GM20000 (cell line): Measurements from ENCODE around the gene ADM5.

ENCODE experiments used
- DNase-seq: peaks from one replicate; pipeline ENCODE4 v3.0.0; 2012; ENCODE audit warnings: low spot score
- TF ChIP-seq, protein P1 (sequence below): IDR thresholded peaks from 2 replicates; pipeline ENCODE4 v1.5.1; 2012; ENCODE audit warnings: mild to moderate bottlenecking, control low read depth; ENCODE audit errors: extremely low read depth, missing control alignments

ADM5 gene

DNA sequence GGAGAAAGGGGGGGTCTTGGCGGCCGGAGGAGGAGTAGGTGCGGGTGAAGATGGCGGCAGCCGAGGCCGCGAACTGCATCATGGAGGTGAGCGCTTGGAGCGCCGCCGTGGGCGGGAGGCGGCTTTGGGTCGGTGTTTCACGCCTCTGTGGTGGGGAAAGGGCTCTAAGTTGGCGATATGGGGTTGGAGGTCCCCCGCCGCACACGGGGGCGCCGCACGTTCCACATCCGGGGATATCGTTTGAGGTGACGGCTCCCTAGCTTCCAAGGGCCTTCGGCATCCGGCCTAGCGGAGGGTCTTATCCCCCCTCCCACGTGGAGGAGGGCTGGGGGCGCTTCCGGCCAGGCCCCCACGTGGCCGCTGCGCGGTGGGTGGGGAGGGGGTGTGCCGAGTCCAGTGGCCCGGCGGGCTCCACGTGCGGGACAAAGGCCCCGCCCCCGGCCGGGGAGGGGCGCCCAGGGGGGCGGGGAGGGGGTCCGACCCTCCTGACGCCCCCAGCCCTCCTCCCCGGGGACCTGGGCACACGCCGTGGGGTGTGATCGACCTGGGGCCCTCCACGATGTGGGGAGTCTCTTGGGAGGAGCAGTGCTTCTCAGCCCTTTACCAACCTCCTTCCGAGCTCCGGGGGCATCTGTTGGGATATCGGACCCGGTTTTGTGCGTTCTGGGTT lies 12.0 kb upstream of the ADM5 start, which contains the start of gene PRMT1:
Gene PRMT1, plus strand, starts transcription at position 41 of the 670 bp plus-strand sequence. Its CDS starts 10 bp downstream, at position 51.
- TF ChIP-seq, protein P1, sequence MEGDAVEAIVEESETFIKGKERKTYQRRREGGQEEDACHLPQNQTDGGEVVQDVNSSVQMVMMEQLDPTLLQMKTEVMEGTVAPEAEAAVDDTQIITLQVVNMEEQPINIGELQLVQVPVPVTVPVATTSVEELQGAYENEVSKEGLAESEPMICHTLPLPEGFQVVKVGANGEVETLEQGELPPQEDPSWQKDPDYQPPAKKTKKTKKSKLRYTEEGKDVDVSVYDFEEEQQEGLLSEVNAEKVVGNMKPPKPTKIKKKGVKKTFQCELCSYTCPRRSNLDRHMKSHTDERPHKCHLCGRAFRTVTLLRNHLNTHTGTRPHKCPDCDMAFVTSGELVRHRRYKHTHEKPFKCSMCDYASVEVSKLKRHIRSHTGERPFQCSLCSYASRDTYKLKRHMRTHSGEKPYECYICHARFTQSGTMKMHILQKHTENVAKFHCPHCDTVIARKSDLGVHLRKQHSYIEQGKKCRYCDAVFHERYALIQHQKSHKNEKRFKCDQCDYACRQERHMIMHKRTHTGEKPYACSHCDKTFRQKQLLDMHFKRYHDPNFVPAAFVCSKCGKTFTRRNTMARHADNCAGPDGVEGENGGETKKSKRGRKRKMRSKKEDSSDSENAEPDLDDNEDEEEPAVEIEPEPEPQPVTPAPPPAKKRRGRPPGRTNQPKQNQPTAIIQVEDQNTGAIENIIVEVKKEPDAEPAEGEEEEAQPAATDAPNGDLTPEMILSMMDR: no peak
- no peak for DNase-seq

- DNase-seq: peak; percentile 81
- TF ChIP-seq, protein P1: peak; percentile 42
These were observed 11.3 kb upstream of the ADM5 start for GRCh38 chr19:49677901-49678674.

GRCh38 chr19:49678985-49679770 lies 10.2 kb upstream of the ADM5 start:
- no peak for DNase-seq
- TF ChIP-seq, protein P1: no peak

DNA sequence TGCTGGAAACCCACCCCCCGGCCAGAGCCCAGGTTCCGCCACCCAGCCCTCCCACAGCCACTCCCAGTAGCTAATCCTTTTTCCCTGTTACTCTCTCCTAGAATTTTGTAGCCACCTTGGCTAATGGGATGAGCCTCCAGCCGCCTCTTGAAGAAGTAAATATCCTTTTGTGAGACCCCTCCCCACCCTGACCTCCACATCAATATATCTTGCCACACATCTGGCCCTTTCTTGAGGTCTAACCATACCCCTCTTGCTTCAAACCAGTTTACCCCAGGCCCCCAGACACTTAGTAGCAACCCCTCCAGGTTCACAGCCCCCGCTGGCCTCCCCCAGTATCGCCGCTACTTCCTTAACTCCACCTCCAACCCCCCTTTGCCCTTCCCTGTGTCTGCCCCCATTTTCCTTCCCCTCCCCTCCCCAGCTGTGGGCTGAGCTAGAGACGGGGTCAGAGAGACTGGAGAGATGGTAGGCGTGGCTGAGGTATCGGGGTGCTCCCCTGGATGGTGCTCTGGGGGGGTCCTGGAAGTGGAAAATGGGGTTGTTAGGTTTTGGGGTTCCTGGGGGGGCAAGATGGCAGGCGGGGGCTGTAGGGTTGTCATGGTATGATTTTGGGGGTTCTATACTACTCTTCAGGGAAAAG lies 9.5 kb upstream of the ADM5 start:
- TF ChIP-seq, protein P1: no peak
- DNase-seq: no peak

DNA sequence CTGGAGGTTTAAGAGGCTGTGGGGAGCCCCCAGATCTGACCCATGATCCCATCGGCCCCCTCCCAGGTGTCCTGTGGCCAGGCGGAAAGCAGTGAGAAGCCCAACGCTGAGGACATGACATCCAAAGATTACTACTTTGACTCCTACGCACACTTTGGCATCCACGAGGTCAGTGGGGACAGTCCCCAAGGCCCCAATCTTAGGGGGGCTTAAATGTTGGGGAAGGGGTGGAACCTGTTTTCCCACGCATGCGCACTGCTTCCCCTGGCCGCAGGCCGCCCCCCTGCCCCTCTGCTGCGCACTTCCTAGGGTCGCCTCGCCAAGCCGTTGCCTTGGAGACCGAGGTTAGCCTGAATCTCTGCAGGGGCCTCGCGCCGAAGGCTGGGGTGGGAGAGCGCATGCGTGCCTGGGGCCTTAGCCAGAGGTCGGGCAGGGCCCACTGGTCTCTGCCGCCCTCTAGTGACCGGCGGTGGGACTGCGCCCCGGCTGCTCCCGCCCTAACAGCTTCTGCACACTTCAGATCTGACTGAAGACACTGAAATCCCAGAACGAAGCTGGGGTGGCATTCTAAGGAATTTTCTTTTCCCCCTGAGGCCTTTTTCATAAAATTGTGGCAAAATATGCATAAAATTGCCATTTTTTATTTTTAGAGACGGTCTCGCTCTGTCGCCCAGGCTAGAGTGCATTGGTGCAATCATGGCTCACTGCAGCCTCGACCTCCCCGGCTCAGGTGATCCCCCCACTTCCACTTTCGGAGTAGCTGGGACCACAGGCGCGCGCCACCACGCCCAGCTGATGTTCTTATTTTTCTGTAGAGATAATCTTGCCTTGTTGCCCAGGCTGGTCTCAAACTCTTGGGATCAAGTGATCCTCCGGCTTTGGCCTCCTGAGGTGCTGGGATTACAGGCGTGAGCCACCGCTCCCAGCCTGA lies 8.7 kb upstream of the ADM5 start:
- DNase-seq: peak; percentile 96

DNA sequence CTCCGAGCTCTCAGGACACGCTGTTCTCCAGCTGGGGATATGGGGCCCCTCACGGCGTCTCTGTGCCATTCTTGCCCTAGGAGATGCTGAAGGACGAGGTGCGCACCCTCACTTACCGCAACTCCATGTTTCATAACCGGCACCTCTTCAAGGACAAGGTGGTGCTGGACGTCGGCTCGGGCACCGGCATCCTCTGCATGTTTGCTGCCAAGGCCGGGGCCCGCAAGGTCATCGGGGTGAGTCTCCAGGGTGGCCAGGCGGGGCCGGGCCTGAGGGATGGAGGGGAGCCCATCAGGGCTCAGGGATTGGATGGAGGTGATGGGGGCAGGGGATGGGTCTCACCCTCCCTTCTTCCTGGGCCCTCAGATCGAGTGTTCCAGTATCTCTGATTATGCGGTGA lies 7.6 kb upstream of the ADM5 start:
- TF ChIP-seq, protein P1: no peak
- no peak for DNase-seq

More for the DNA sequence above, 8.7 kb upstream of the ADM5 start:
- TF ChIP-seq, protein P1: peak; percentile 98
